Spleen (tissue), 11 donors: ENCODE results near the gene HOTAIR. TPM values are rescaled to one million over a fixed set of nuclear protein-coding genes. Genes with fewer than 3 reads are reported as not detected.

Source experiments
- DNase-seq: peaks from one replicate; pipeline ENCODE4 v3.0.0-alpha.2; 2020
- H3K27ac ChIP-seq, 8 donors: fragments of 200-600 bp; sonication (generic) in 7 of 8; 1 replicate in 4 of 8; 2 replicates in 4 of 8; pipeline versions ENCODE4 v1.5.0 to v1.8.0; 2016 to 2021; ENCODE audit warnings: inconsistent platforms in 4 of 8, mild to moderate bottlenecking in 4 of 8, moderate library complexity in 1 of 8
- H3K27me3 ChIP-seq, 7 donors: fragments of 200-600 bp; sonication (generic) in 6 of 7; replicated peaks in 1 of 7; 1 replicate in 4 of 7; 2 replicates in 3 of 7; pipeline versions ENCODE4 v1.5.0 to v1.8.0; 2016 to 2021; ENCODE audit warnings: inconsistent platforms in 3 of 7, mild to moderate bottlenecking in 1 of 7
- H3K36me3 ChIP-seq, 6 donors: fragments of 200-600 bp; sonication (generic) in 5 of 6; 1 replicate in 4 of 6; 2 replicates in 2 of 6; pipeline versions ENCODE4 v1.5.0 to v1.8.0; 2016 to 2021; ENCODE audit warnings: inconsistent platforms in 2 of 6
- H3K4me1 ChIP-seq, 6 donors: fragments of 200-600 bp; sonication (generic) in 5 of 6; 1 replicate in 3 of 6; 2 replicates in 3 of 6; pipeline versions ENCODE4 v1.5.0 to v1.8.0; 2016 to 2021; ENCODE audit warnings: inconsistent platforms in 3 of 6
- H3K4me3 ChIP-seq, 8 donors: fragments of 200-600 bp; sonication (generic) in 7 of 8; 1 replicate in 4 of 8; 2 replicates in 4 of 8; pipeline versions ENCODE4 v1.5.0 to v1.8.0; 2016 to 2021; ENCODE audit warnings: inconsistent platforms in 4 of 8, mild to moderate bottlenecking in 4 of 8, moderate library complexity in 2 of 8
- H3K9me3 ChIP-seq, 8 donors: fragments of 200-600 bp; sonication (generic) in 7 of 8; 1 replicate in 4 of 8; 2 replicates in 4 of 8; pipeline versions ENCODE4 v1.5.0 to v1.8.0; 2016 to 2021; ENCODE audit warnings: inconsistent platforms in 4 of 8
- POLR2A ChIP-seq, 3 donors: fragments of 450-650 bp; IDR thresholded peaks; one replicate each; pipeline ENCODE4 v1.5.1; 2017; ENCODE audit warnings: antibody characterized with exemption in 3 of 3, mild to moderate bottlenecking in 1 of 3
- POLR2AphosphoS5 ChIP-seq, 3 donors: sonication (generic); formaldehyde crosslinking; IDR thresholded peaks; one replicate each; pipeline ENCODE4 v1.5.1; 2017; ENCODE audit warnings: antibody characterized with exemption in 3 of 3
- WGBS, 5 donors: extraction: QIAGEN DNeasy Blood & Tissue Kit in 3 of 5; methylation state at CpG; one replicate each; pipeline versions ENCODE4 v1.1.5 to v1.1.7; 2013 to 2018; 5-methylcytosine and 5-hydroxymethylcytosine counted together
- intact Hi-C: fragments of 100-400 bp; cut with DNase I; formaldehyde crosslinking; loops from one replicate; pipeline ENCODE4 v1.15.0; 2023; ENCODE audit warnings: low total_unique reads
- polyA plus RNA-seq, 3 donors: library from polyadenylated mRNA; stranded (reverse); fragments of 200-250 nt; gene quantifications; one replicate each; pipeline ENCODE4 v1.2.1, GENCODE V29; 2013
- total RNA-seq, 7 donors: library from RNA; depleted of rRNA in 3 of 7; stranded (reverse); fragments of >200 nt in 3 of 7; fragmentation: NEBNext Ultra II Directional in 4 of 7; extraction: Animal tissue kit (Norgen Biotek cat#: 25700) in 4 of 7; gene quantifications; one replicate each; pipeline versions ENCODE4 v1.1.0 to v1.2.1, GENCODE V29; 2016 to 2021
- TF ChIP-seq, protein P1 (sequence below), 11 experiments: fragments of 200-600 bp in 7 of 11; fragments of 450-650 bp in 4 of 11; sonication (generic) in 4 of 11; IDR thresholded peaks in 8 of 11; conservative IDR thresholded peaks in 3 of 11; 1 replicate in 7 of 11; 2 replicates in 4 of 11; pipeline versions ENCODE4 v1.4.0 to v1.8.0; 2016 to 2021; ENCODE audit warnings: antibody characterized with exemption in 11 of 11, inconsistent platforms in 4 of 11, mild to moderate bottlenecking in 1 of 11
- donor health status: healthy with polysubstance abuse.
- donor health status: DM: no; HTN: no; CAD: no; lungs with moderate emphysema.
- donor health status: DM: no; HTN: no; CAD: no.
- donor health status: Bipolar disorder and iron deficiency.
- donor health status: healthy.
- donor health status: DM: no; HTN: no; CAD: no.
- donor health status: DM: yes; HTN: yes; CAD: no.

The HOTAIR gene
- total and polyA plus RNA-seq, 10 donors, result not detected

DNA sequence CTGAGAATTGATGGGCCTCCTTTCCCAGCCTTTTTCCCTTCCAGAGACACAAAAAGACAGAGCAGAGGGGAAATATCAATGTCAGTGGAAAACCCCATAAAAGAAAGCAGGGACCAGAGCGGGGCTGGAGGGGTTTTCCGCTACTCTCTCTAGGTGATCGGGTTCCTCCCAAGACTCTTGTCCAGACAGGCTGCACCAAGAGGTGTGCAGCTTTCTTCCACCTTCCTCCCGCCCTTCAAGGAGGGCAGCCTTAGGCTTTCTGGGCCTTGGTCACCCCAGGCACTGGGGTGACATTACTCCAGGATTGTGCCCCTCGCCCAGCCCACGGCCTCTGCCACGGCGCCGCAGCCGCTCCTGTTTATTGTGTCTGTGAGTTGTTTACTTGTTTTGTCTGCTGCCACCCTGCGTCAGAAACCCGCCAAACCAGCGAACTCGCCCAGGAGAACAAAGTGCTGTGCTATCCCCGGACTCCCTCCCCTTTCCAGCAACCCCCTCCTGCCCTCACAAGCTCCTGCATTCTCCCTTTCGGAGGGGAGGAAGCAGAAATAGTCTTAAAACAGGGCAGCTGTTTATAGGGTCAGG, 46.8 kb upstream of the HOTAIR start:
- Histone ChIP-seq H3K4me3 (no peak overlapping the region), H3K4me1 (peaks cover 7 to 41% (median 30%) of the 10 kb centered on the region in 6 donors), H3K27me3 (peaks cover 4 to 100% (median 78%) of the 10 kb centered on the region in 7 donors), H3K9me3 (no peaks in the 10 kb centered on the region), H3K36me3 (no peaks in the 10 kb centered on the region), H3K27ac (no peak overlapping the region)
- no peak for DNase-seq
- WGBS, 5 donors, result 25 to 51% (median 33%) methylated on average over 13 to 16 of the region's 16 CpGs
- TF ChIP-seq, protein P1, sequence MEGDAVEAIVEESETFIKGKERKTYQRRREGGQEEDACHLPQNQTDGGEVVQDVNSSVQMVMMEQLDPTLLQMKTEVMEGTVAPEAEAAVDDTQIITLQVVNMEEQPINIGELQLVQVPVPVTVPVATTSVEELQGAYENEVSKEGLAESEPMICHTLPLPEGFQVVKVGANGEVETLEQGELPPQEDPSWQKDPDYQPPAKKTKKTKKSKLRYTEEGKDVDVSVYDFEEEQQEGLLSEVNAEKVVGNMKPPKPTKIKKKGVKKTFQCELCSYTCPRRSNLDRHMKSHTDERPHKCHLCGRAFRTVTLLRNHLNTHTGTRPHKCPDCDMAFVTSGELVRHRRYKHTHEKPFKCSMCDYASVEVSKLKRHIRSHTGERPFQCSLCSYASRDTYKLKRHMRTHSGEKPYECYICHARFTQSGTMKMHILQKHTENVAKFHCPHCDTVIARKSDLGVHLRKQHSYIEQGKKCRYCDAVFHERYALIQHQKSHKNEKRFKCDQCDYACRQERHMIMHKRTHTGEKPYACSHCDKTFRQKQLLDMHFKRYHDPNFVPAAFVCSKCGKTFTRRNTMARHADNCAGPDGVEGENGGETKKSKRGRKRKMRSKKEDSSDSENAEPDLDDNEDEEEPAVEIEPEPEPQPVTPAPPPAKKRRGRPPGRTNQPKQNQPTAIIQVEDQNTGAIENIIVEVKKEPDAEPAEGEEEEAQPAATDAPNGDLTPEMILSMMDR (IDR thresholded peaks at IDR 0.05 in 8 of 11, conservative IDR thresholded peaks at IDR 0.05 in 3 of 11), result no peak
- TF ChIP-seq POLR2A (IDR thresholded peaks at IDR 0.05), result no peak
- no peak for TF ChIP-seq POLR2AphosphoS5 (IDR thresholded peaks at IDR 0.05)
- intact Hi-C loops, result no loop called here

DNA sequence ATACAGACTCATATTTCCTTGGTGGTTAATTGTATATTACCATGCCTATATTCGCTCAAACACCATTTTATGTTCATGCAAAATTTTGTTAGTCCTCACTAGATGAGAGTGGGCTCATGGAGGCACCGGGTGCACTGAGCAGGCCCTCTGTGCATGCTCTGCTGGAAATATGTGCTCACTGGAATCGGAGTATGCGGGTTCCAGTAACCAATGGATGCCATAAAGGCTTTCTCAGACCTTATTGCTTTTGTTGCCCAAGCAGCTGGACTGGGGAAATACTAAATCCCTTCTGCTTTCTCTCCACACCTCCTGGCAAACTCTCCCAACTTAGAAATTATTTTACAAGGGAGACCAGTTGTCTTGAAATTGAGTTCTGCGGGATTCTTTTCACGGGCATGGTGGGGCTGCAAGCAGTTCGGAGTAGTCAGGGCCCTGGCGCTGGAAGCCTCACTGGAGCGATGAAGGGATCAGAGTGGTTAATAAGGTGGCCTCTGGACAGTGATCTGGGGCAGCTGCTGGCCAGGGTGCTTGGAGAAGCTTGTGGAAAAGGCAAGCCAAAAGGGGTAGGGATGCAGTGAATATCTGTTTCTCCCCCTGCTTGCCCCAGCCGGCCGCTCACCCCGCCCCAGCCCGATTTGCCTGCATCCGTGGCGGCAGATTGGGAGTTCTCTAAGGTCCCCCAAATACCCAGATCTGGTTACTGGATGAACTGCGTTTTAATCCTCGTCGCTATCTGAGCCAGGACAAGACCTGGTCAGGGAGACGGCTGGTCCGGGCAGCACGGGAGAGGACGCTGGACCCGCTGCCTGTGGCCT, 46.0 kb upstream of the HOTAIR start:
- intact Hi-C loops, result no loop called here
- Histone ChIP-seq H3K27me3 (peaks cover 4 to 100% (median 78%) of the 10 kb centered on the region in 7 donors), H3K9me3 (no peaks in the 10 kb centered on the region), H3K27ac (no peak overlapping the region), H3K36me3 (no peaks in the 10 kb centered on the region), H3K4me3 (no peak overlapping the region), H3K4me1 (peaks cover 7 to 41% (median 32%) of the 10 kb centered on the region in 6 donors)
- WGBS, 5 donors, result 52 to 64% (median 62%) methylated on average over 21 to 23 of the region's 23 CpGs
- TF ChIP-seq POLR2A (IDR thresholded peaks at IDR 0.05) (no peak), POLR2AphosphoS5 (IDR thresholded peaks at IDR 0.05) (no peak)
- DNase-seq, result no peak

DNA sequence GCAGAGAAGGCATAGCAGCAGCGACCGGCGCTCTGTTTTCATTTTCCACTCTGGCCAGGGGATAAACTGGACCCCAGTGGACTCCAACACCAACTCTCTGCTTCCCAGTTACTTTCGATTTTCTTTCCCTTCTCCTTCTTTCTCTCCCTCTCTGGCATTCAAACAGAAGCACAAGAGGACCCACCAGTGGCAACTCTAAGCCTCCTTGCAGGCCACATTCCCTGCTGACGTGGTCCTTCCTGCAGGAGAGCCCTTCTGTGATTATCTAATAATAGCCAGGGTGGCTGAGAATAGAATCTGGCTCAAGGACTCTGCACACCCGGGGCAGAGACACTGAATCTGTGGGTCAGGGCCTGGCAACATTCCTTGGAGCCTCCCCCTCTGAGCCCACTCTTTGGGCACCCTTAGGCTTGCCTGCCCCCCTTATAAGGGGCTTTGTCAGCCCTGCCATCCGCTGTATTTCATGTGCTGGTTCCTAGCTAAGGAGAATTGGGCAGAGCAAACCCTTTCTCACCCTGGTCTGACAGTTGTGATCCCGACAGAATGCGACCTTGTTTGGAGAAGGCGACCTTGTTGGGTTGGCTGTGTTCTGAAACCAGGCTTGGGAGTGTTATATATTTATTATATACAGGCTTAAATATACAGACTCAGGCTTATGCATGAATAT, 45.3 kb upstream of the HOTAIR start:
- H3K9me3 ChIP-seq, result no peaks in the 10 kb centered on the region
- TF ChIP-seq POLR2A (IDR thresholded peaks at IDR 0.05) (no peak), POLR2AphosphoS5 (IDR thresholded peaks at IDR 0.05) (no peak)
- TF ChIP-seq, protein P1 (IDR thresholded peaks at IDR 0.05 in 8 of 11, conservative IDR thresholded peaks at IDR 0.05 in 3 of 11), result no peak
- H3K4me1 ChIP-seq, result peaks cover 7 to 42% (median 32%) of the 10 kb centered on the region in 6 donors
- H3K36me3 ChIP-seq, result no peaks in the 10 kb centered on the region
- DNase-seq, result no peak
- 30 to 49% (median 42%) methylated on average over 10 of the region's 10 CpGs for WGBS, 5 donors
- peaks cover 7 to 100% (median 82%) of the 10 kb centered on the region in 7 donors for H3K27me3 ChIP-seq
- H3K27ac ChIP-seq, result no peak overlapping the region
- H3K4me3 ChIP-seq, result no peak overlapping the region
- intact Hi-C loops, result no loop called here

DNA sequence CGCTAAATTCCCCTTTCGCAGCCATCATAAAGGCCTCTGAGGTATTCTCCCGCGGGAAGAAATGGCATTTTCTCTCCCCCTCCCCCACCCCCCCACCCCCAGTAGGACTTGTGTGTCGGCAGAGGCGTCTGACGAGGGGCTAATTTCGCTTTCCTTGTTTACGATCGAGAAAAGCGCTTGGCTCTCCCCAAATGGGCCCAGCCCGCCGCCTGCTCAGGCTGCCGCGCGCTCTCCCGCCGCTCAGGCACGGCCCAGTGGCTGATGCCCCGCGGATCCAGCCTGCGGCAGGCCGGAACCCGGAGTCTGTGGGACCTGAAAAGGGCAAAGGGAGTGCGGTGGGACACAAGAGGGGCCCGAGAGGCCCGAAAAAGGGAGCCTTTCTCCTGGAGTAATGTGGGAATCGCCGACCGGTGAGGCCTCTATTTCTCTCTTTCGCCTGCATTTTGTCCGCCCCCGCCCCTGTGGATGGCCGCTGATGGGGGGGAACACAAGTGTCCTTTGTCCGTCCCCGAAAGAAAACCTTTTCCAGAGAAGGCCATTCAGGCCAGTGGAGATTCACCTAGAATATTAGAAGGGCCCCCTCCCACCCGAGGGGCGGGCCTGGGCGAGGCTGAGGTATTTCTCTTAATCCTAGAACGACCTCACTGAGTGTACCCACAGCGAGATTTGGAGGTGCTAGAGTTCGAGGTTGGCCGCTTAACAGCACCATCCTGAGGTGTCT, 44.5 kb upstream of the HOTAIR start:
- no peak for DNase-seq
- no peaks in the 10 kb centered on the region for H3K9me3 ChIP-seq
- H3K4me3 ChIP-seq, result peak overlapping the region in 1 of 8 donors; percentile 71
- TF ChIP-seq, protein P1 (IDR thresholded peaks at IDR 0.05 in 8 of 11, conservative IDR thresholded peaks at IDR 0.05 in 3 of 11), result no peak
- no peak for TF ChIP-seq POLR2A (IDR thresholded peaks at IDR 0.05)
- TF ChIP-seq POLR2AphosphoS5 (IDR thresholded peaks at IDR 0.05), result no peak
- peaks cover 7 to 50% (median 37%) of the 10 kb centered on the region in 6 donors for H3K4me1 ChIP-seq
- no peak overlapping the region for H3K27ac ChIP-seq
- H3K27me3 ChIP-seq, result peaks cover 9 to 100% (median 85%) of the 10 kb centered on the region in 7 donors
- intact Hi-C loops, result no loop called here
- 22 to 56% (median 33%) methylated on average over 41 to 43 of the region's 43 CpGs for WGBS, 5 donors
- no peaks in the 10 kb centered on the region for H3K36me3 ChIP-seq
